ENCODE results near the gene TRAPPC13. TPM values are rescaled to one million over a fixed set of nuclear protein-coding genes. Genes with fewer than 3 reads are reported as not detected.

Gene TRAPPC13
- polyA plus RNA-seq, 4 donors, result 14.4 to 20.1 (median 18.3) TPM

Other genes starting within 250 kb of the TRAPPC13 start
- gene ADAMTS6, start 143.1 kb upstream of the TRAPPC13 start, polyA plus RNA-seq, result 1 to 10 TPM in 1 of 4 donors, under 1 TPM in 1, not detected in 2; 0.28 to 1.5 TPM
- 10 to 100 TPM in 2 of 4 donors, 1 to 10 TPM in 2; 2.7 to 20.0 (median 8.2) TPM for gene CENPK, start 61.9 kb upstream of the TRAPPC13 start, polyA plus RNA-seq
- 10 to 100 TPM; 16.2 to 69.3 (median 18.3) TPM for gene PPWD1, start 61.7 kb upstream of the TRAPPC13 start, polyA plus RNA-seq
- 10 to 100 TPM in 1 of 4 donors, 1 to 10 TPM in 3; 2.7 to 11.5 (median 3.3) TPM for gene TRIM23, start 694 bp upstream of the TRAPPC13 start, polyA plus RNA-seq
- gene SHLD3, start within 50 bp of the TRAPPC13 start, polyA plus RNA-seq, result 1 to 10 TPM; 2.7 to 6.3 (median 4.4) TPM
- 1 to 10 TPM in 2 of 4 donors, under 1 TPM in 1, not detected in 1; 0.81 to 2.2 (median 2.1) TPM for gene SGTB, start 97.1 kb downstream of the TRAPPC13 start, polyA plus RNA-seq
- 10 to 100 TPM in 2 of 4 donors, 1 to 10 TPM in 2; 2.2 to 11.7 (median 7.6) TPM for gene NLN, start 97.2 kb downstream of the TRAPPC13 start, polyA plus RNA-seq